ENCODE results near the gene FOXO4. TPM values are rescaled to one million over a fixed set of nuclear protein-coding genes. Genes with fewer than 3 reads are reported as not detected.

Gene FOXO4
- total RNA-seq, 1 donor from 2014 or later = 6.4 TPM

DNA sequence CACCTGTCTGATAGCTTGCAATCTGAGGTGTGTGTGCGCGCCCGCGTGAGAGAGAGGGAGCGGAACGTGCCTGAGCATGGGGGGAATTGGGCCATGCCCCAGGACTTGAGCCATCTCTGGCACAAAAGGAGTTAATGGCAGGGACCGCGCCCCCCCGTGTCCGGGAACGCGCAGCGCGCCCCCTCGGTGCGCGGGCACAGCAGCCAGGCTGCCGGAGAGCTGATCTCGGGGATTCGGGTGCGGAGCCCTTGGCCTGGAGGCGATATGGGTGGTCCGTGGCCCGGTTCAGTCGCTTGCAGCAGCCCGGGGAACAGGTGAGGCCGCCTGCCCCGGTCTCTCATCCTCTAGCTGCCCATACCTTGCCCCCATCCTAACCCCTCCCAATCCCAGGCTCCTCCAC lies 49.0 kb downstream of the FOXO4 start, which contains the start of gene NLGN3:
TSS of gene NLGN3 (plus strand) at position 191 of the 400 bp plus-strand sequence. CDS start 2,909 bp downstream, outside the sequence.
- ATAC-seq = peak; percentile 10

DNA sequence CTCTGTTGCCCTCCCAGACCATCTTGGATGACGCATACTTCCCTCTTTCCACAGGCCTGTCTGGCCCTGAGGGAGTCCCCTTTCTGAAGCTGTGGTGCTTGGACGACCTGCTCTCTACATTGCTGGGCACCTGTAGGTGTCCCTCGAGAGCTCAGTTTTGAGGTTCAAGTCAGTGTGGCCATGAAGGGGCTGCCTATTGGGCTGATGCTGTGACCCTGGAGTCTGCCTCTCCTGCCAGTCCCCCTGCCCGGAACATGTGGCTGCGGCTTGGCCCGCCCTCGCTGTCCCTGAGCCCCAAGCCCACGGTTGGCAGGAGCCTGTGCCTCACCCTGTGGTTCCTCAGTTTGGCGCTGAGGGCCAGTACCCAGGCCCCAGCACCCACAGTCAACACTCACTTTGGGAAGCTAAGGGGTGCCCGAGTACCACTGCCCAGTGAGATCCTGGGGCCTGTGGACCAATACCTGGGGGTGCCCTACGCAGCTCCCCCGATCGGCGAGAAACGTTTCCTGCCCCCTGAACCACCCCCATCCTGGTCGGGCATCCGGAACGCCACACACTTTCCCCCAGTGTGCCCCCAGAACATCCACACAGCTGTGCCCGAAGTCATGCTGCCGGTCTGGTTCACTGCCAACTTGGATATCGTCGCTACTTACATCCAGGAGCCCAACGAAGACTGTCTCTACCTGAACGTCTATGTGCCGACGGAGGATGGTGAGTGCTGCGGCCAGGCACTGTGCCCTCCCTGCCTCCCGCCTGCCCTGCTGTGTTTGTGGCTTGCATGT lies 52.0 kb downstream of the FOXO4 start:
- ATAC-seq = no peak

DNA sequence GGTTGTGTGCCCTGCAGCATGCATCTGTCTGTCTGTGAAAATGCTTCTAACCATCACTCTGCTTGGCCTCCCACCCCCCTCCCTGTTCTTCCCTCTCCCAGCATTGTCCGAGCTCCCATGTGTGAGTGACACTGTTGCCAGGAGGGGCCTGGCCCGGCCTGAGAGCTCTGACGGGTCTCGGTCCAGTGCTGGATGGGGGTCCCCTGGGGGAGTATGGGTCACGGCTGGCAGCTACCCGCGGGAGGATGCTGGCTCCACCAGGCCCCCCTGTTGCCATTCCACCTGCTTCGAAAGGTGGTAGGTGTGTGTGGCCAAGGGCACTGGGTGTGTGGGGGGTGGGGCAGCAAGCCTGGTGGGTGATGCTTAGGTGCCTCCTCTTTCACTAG lies 52.6 kb downstream of the FOXO4 start:
- ATAC-seq = no peak

DNA sequence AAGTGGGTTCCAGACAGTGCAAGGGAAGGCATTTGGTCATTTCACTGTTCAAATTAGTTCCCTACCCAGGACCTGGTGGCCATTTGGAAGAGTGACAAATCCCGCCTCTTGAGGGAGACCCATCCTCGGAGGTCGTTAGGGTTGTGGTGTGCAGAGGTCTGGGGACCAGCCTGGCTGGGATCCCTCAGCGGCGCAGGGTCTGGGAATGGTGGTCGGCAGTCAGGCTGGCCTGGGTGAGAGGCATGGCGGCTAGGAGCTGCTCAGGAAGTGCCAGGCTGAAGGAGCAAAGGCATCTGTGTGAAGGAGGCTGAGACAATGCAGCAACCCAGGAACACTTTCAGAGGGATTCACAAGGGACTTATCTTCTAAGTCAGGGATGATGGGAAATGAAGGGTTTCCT lies 55.7 kb downstream of the FOXO4 start:
- ATAC-seq = no peak

Other genes with a start within 250 kb of the FOXO4 start
- gene TEX11, start 187.1 kb upstream of the FOXO4 start, total RNA-seq = not detected
- gene SLC7A3, start 164.8 kb upstream of the FOXO4 start, total RNA-seq = not detected
- 57.3 TPM for gene SNX12, start 27.5 kb upstream of the FOXO4 start, total RNA-seq
- not detected for gene CXorf65, start 10.9 kb downstream of the FOXO4 start, total RNA-seq
- 1.9 TPM for gene IL2RG, start 15.7 kb downstream of the FOXO4 start, total RNA-seq
- gene MED12, start 22.7 kb downstream of the FOXO4 start, total RNA-seq = 23.3 TPM
- gene NLGN3, start 49.0 kb downstream of the FOXO4 start, total RNA-seq = 0.08 TPM
- 0.12 TPM for gene GJB1, start 127.4 kb downstream of the FOXO4 start, total RNA-seq
- gene ZMYM3, start 158.3 kb downstream of the FOXO4 start, total RNA-seq = 8.5 TPM
- gene NONO, start 187.8 kb downstream of the FOXO4 start, total RNA-seq = 192 TPM
- 0.56 TPM for gene ITGB1BP2, start 205.9 kb downstream of the FOXO4 start, total RNA-seq

All from esophagus mucosa (tissue), 1 donor.